Esophagus (tissue), 2 donors: ENCODE data around the gene ETV6. TPM values are rescaled to one million over a fixed set of nuclear protein-coding genes. Genes with fewer than 3 reads are reported as not detected.
"Not testable (repeated sequence)": the region's sequence is repeated elsewhere in the genome, so short reads cannot be mapped to it uniquely, and the experiment has no call there.

Experiments
- H3K27ac ChIP-seq, 2 donors: one replicate each; pipeline ENCODE4 v1.5.1; 2013; ENCODE audit warnings: low read depth in 2 of 2, mild to moderate bottlenecking in 2 of 2, inconsistent platforms in 1 of 2, low read length in 1 of 2, moderate library complexity in 1 of 2
- H3K27me3 ChIP-seq, 2 donors: one replicate each; pipeline ENCODE4 v1.6.1; 2013; ENCODE audit warnings: low read length in 2 of 2, control low read depth in 1 of 2, mild to moderate bottlenecking in 1 of 2; ENCODE audit not compliant: insufficient read depth in 2 of 2, control insufficient read depth in 1 of 2
- H3K36me3 ChIP-seq, 2 donors: one replicate each; pipeline ENCODE4 v1.6.1; 2013; ENCODE audit warnings: low read length in 1 of 2; ENCODE audit not compliant: control insufficient read depth in 2 of 2, insufficient read depth in 2 of 2
- H3K4me1 ChIP-seq, 2 donors: one replicate each; pipeline ENCODE4 v1.6.1; 2013; ENCODE audit warnings: low read length in 1 of 2; ENCODE audit not compliant: control insufficient read depth in 2 of 2, insufficient read depth in 2 of 2
- H3K4me3 ChIP-seq, 2 donors: one replicate each; pipeline ENCODE4 v1.5.1; 2013; ENCODE audit warnings: low read length in 2 of 2, mild to moderate bottlenecking in 2 of 2, low read depth in 1 of 2, moderate library complexity in 1 of 2
- H3K9me3 ChIP-seq, 2 donors: one replicate each; pipeline ENCODE4 v1.6.1; 2013; ENCODE audit warnings: mild to moderate bottlenecking in 2 of 2, low read depth in 1 of 2, low read length in 1 of 2, moderate library complexity in 1 of 2; ENCODE audit not compliant: control insufficient read depth in 2 of 2, insufficient read depth in 1 of 2
- WGBS, 2 donors: extraction: QIAGEN DNeasy Blood & Tissue Kit; methylation state at CpG; one replicate each; pipeline ENCODE4 v1.1.7; 2013; 5-methylcytosine and 5-hydroxymethylcytosine counted together
- polyA plus RNA-seq, 2 donors: library from polyadenylated mRNA; stranded (reverse); fragments of 200-250 nt; gene quantifications; one replicate each; pipeline ENCODE4 v1.2.3, GENCODE V29; 2013
- donor health status: healthy with polysubstance abuse.
- donor health status: Bipolar disorder and iron deficiency.

ETV6 gene
- polyA plus RNA-seq, 2 donors, result 5.4 to 5.6 TPM

GRCh38 chr12:11623382-11623781 lies 26.1 kb upstream of the ETV6 start:
- H3K4me3 ChIP-seq, result no peak overlapping the region
- no peaks in the 10 kb centered on the region for H3K27me3 ChIP-seq
- 58 to 67% methylated on average over 4 of the region's 4 CpGs for WGBS, 2 donors
- H3K4me1 ChIP-seq, result no peaks in the 10 kb centered on the region
- no peak overlapping the region for H3K27ac ChIP-seq
- H3K36me3 ChIP-seq, result no peaks in the 10 kb centered on the region
- no peaks in the 10 kb centered on the region for H3K9me3 ChIP-seq

- Histone ChIP-seq H3K4me1 (no peaks in the 10 kb centered on the region), H3K4me3 (no peak overlapping the region)
- 79 to 85% methylated on average over 1 of the region's 1 CpG for WGBS, 2 donors
Measured at GRCh38 chr12:11624116-11624515, 25.4 kb upstream of the ETV6 start.

GRCh38 chr12:11627709-11628108 lies 21.8 kb upstream of the ETV6 start:
- 85 to 86% methylated on average over 6 of the region's 6 CpGs for WGBS, 2 donors
- H3K36me3 ChIP-seq, H3K4me3 ChIP-seq, H3K27me3 ChIP-seq, H3K27ac ChIP-seq, H3K9me3 ChIP-seq, H3K4me1 ChIP-seq: not testable (repeated sequence)

More at GRCh38 chr12:11624116-11624515, 25.4 kb upstream of the ETV6 start:
- no peak overlapping the region for H3K27ac ChIP-seq
- no peaks in the 10 kb centered on the region for H3K36me3 ChIP-seq
- no peaks in the 10 kb centered on the region for H3K27me3 ChIP-seq
- H3K9me3 ChIP-seq, result no peaks in the 10 kb centered on the region

- no peaks in the 10 kb centered on the region for H3K36me3 ChIP-seq
- H3K27ac ChIP-seq, result no peak overlapping the region
- 79 to 81% methylated on average over 7 of the region's 7 CpGs for WGBS, 2 donors
- H3K4me1 ChIP-seq, result no peaks in the 10 kb centered on the region
- H3K27me3 ChIP-seq, result no peaks in the 10 kb centered on the region
- H3K9me3 ChIP-seq, result no peaks in the 10 kb centered on the region
- H3K4me3 ChIP-seq, result no peak overlapping the region
Measured at GRCh38 chr12:11628353-11628752, 21.1 kb upstream of the ETV6 start.

GRCh38 chr12:11630046-11630706 lies 19.3 kb upstream of the ETV6 start:
- H3K4me3 ChIP-seq, result no peak overlapping the region
- H3K9me3 ChIP-seq, result no peaks in the 10 kb centered on the region
- H3K27ac ChIP-seq, result no peak overlapping the region
- H3K36me3 ChIP-seq, result no peaks in the 10 kb centered on the region
- no peaks in the 10 kb centered on the region for H3K27me3 ChIP-seq
- H3K4me1 ChIP-seq, result no peaks in the 10 kb centered on the region
- 71 to 73% methylated on average over 5 of the region's 5 CpGs for WGBS, 2 donors

GRCh38 chr12:11631288-11631687 lies 18.2 kb upstream of the ETV6 start:
- no peak overlapping the region for H3K27ac ChIP-seq
- WGBS, 2 donors, result 32 to 44% methylated on average over 1 of the region's 1 CpG
- H3K4me3 ChIP-seq, result no peak overlapping the region
- H3K9me3 ChIP-seq, result no peaks in the 10 kb centered on the region
- H3K36me3 ChIP-seq, result no peaks in the 10 kb centered on the region
- no peaks in the 10 kb centered on the region for H3K27me3 ChIP-seq
- H3K4me1 ChIP-seq, result no peaks in the 10 kb centered on the region

GRCh38 chr12:11631881-11632280 lies 17.6 kb upstream of the ETV6 start:
- not testable (repeated sequence) for H3K27ac ChIP-seq, H3K4me3 ChIP-seq, H3K4me1 ChIP-seq, H3K36me3 ChIP-seq, H3K27me3 ChIP-seq, H3K9me3 ChIP-seq
- WGBS, 2 donors, result 95% methylated on average over 9 of the region's 9 CpGs

GRCh38 chr12:11633968-11634367 lies 15.5 kb upstream of the ETV6 start:
- H3K4me1 ChIP-seq, result no peaks in the 10 kb centered on the region
- 57 to 69% methylated on average over 4 to 6 of the region's 6 CpGs for WGBS, 2 donors
- H3K36me3 ChIP-seq, result no peaks in the 10 kb centered on the region
- no peaks in the 10 kb centered on the region for H3K9me3 ChIP-seq
- no peak overlapping the region for H3K27ac ChIP-seq
- H3K27me3 ChIP-seq, result no peaks in the 10 kb centered on the region
- H3K4me3 ChIP-seq, result no peak overlapping the region

- 94 to 100% methylated on average over 2 of the region's 2 CpGs for WGBS, 2 donors
- no peaks in the 10 kb centered on the region for H3K36me3 ChIP-seq
- no peaks in the 10 kb centered on the region for H3K4me1 ChIP-seq
- H3K9me3 ChIP-seq, result no peaks in the 10 kb centered on the region
- no peaks in the 10 kb centered on the region for H3K27me3 ChIP-seq
- no peak overlapping the region for H3K4me3 ChIP-seq
- no peak overlapping the region for H3K27ac ChIP-seq
Measured at GRCh38 chr12:11635341-11635740, 14.1 kb upstream of the ETV6 start.

- H3K4me3 ChIP-seq, result no peak overlapping the region
- no peaks in the 10 kb centered on the region for H3K36me3 ChIP-seq
- no peaks in the 10 kb centered on the region for H3K9me3 ChIP-seq
- 95% methylated on average over 3 of the region's 3 CpGs for WGBS, 2 donors
- H3K27me3 ChIP-seq, result no peaks in the 10 kb centered on the region
- no peaks in the 10 kb centered on the region for H3K4me1 ChIP-seq
- H3K27ac ChIP-seq, result no peak overlapping the region
Measured at GRCh38 chr12:11638315-11638916, 11.1 kb upstream of the ETV6 start.
